Keratinocyte (primary cell): ENCODE measurements around the gene FKBP1A.

ENCODE experiments used
- EZH2 ChIP-seq: IDR thresholded peaks from one replicate; pipeline ENCODE4 v1.6.1; 2012; ENCODE audit warnings: inconsistent platforms, mild to moderate bottlenecking, low read length, moderate library complexity
- TF ChIP-seq, protein P1 (sequence below), 3 experiments: IDR thresholded peaks in 1 of 3; conservative IDR thresholded peaks in 1 of 3; optimal IDR thresholded peaks in 1 of 3; 2 replicates in 2 of 3; 3 replicates in 1 of 3; pipeline versions ENCODE3 to v1.5.1; 2011; ENCODE audit warnings: low read length in 3 of 3, mild to moderate bottlenecking in 3 of 3, moderate library complexity in 2 of 3, control low read depth in 1 of 3, inconsistent platforms in 1 of 3; ENCODE audit not compliant: insufficient read depth in 2 of 3; ENCODE audit errors: extremely low read depth in 1 of 3

DNA sequence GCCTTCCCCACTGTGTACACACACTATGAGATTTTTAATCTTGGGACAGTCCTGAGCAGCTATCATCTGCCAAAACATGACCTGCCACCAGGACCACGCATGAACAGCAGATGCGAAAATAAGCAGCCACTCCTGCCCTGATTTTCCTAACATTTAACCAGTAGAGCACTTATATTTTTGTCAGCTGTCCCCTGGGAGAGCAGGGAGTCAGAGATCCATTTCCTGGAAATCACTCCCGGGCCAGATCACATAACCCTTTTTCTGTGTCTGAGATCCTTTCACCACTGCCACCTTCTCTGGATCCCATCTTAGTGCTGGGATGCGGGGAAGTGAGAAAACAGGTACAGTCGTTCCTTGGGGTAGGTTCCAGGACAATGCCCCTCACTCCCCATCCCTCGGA lies 69.6 kb downstream of the FKBP1A start:
- TF ChIP-seq, protein P1, sequence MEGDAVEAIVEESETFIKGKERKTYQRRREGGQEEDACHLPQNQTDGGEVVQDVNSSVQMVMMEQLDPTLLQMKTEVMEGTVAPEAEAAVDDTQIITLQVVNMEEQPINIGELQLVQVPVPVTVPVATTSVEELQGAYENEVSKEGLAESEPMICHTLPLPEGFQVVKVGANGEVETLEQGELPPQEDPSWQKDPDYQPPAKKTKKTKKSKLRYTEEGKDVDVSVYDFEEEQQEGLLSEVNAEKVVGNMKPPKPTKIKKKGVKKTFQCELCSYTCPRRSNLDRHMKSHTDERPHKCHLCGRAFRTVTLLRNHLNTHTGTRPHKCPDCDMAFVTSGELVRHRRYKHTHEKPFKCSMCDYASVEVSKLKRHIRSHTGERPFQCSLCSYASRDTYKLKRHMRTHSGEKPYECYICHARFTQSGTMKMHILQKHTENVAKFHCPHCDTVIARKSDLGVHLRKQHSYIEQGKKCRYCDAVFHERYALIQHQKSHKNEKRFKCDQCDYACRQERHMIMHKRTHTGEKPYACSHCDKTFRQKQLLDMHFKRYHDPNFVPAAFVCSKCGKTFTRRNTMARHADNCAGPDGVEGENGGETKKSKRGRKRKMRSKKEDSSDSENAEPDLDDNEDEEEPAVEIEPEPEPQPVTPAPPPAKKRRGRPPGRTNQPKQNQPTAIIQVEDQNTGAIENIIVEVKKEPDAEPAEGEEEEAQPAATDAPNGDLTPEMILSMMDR (optimal IDR thresholded peaks at IDR 0.05 in 1 of 3, IDR thresholded peaks at IDR 0.05 in 1 of 3, conservative IDR thresholded peaks at IDR 0.05 in 1 of 3; ENCODE audit: extremely low read depth in 1 of 3, insufficient read depth in 2 of 3, low read length in 3 of 3) = no peak
- no peak for TF ChIP-seq EZH2
